ENCODE results near the gene KCNA2.

KCNA2 gene

DNA sequence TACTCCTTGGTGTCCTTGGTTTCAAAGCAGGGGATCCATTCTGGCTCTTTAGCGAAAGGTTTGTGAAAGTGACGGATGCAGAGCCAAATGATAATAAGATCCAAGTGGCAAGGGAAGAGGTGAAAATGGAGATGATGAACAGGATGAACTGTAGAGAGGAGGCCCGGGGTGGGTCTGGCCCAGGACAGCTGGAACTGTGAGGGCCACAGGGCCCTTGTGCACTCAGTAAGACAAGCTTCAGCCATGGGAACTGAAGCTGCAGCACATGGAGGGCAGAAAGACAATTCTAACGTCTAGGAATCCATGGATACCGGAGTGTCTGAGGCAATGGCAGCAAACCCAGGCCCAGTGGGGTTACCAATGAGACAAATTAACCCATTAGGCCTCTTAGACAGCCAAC lies 4.8 kb downstream of the KCNA2 start:
- DNase-seq: no peak

GRCh38 chr1:110600716-110601115 lies 5.4 kb downstream of the KCNA2 start:
- DNase-seq: no peak

GRCh38 chr1:110597966-110598365 lies 8.2 kb downstream of the KCNA2 start:
- DNase-seq: no peak

DNA sequence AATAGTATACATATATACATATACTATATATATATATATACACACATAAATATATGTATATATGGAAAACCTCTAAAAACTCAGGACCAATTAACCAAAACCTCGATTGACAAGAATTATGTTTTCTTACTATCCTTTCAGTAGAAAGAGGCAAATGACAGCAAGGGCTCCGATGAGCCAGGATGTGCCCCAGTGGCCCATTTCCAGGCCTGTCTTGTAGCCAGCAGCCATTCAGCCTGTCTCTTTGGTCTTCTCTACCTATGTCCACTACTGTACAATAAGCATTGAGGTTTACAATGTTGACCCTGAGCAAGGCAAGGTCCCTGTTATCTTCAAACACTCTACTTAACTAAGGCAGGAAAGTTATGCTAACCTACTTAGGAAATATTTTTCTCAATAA lies 9.8 kb downstream of the KCNA2 start:
- no peak for DNase-seq

- no peak for DNase-seq
These were observed 10.8 kb downstream of the KCNA2 start for GRCh38 chr1:110595353-110595710.

- DNase-seq: no peak
These were observed 11.5 kb downstream of the KCNA2 start for GRCh38 chr1:110594456-110595352.

DNA sequence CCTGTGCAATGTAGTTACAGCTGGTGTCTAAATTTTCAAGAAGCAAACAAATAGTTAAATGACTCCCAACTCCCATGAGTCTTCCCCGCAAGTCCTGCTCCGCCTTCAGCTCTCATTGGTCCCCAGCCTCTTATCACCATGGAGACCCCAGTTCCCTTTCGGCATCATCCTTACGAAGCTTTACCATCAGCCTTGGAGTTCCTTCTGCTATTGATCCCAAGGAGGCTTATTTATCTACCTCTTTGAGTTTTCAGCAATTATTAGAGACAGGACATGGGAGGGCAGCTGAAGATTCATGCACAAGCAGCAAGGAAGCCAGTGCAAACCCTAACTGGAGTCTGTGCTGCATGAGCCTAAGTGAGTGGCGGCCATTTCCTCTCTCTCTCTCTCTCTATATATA lies 12.3 kb downstream of the KCNA2 start:
- DNase-seq: no peak

DNA sequence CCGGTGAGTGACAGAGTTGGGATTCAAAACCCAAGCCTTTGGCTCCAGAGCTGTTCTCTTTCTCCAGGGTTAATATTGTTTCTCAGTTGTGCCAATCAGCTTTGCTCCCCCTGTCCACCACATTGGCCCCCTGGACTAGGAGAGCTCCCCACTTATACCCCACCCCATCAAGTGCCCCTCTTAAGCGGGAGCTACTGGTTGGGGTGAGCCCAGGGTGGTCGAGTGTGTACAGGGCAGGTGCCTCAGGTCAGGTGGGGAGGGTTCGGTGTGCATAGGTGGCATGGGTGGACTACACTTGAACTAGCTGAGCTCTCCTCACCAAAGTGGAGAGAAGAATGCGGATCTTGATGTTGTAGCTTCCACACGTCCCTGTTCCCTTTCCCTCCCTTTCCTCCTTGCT lies 14.2 kb downstream of the KCNA2 start:
- no peak for DNase-seq

DNA sequence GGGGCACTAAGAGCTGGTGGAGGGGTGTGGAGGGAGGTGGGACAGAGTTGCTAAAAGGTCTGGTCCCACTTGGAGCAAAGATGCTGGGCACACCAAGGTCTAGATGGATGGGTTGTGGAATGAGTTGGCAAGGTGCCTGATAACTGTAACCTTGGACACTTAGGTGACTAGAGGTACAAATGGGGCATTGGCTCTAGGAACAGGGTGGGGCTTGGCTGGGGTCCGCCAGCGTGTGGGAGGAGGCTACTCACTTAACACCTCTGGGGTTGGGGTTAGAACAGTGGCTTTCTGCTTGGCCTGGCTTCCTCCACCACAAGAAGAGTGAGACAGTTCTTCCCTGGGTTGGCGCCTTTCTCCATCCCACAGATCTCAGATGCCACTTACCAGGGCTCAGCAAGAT lies 17.2 kb downstream of the KCNA2 start:
- DNase-seq: no peak

DNA sequence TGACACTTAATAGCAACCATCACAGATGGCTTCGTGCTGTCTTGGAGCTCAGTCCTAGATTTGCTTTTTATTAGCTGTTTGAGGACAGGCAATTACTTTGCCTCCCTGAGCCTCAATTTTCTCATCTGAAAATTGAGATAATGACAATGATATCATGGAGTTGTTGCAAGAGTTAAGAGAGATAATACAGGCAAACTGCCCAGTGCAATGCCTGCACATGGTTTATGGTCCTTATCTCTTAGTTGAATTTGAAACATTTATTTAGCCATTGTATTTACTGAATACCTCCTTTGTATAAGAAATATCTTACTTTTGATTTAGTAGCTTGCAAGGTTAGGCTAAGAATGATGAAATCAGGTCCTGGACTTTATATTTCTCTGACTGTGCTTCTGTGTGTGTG lies 17.7 kb downstream of the KCNA2 start:
- DNase-seq: no peak

DNA sequence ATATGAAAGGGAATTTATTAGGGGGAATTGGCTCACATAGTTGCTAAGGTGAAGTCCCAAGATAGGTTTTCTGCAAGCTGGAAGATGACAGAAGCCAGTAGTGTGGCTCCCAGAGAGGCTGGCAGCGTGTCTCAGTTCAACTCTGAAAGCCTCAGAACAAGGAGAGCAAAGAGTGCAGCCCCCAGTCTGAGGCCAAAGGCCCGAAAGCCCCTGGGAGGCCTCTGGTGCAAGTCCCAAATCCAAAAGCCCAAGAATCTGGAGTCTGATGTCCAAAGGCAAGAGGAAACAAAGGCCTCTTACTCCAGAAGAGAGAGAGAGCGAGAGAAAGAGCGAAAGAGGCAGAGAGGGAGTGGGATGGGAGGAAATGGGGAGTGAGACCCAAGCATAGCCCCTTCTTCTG lies 18.3 kb downstream of the KCNA2 start:
- DNase-seq: no peak

GRCh38 chr1:110585481-110585880 lies 20.7 kb downstream of the KCNA2 start:
- no peak for DNase-seq

DNA sequence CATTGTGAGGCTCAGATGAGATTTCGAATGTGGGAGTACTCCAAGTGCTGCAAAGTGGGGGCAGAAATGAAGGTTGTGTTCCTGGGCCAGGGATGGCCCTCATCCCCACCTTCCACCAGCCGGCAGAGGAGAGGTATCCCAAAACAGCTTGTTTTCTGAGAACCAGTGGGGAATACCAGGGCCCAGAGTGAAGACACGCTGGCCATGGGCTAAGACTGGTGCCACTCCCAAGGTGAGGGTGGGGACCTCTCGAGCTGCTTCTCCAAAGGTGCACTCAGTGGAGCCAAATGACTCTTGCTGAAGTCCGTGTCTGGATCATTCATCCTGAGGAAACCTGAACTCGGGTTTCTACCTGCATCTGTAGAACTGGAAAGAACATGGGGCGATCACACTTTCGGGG lies 22.1 kb downstream of the KCNA2 start:
- DNase-seq: no peak

GRCh38 chr1:110583505-110583904 lies 22.7 kb downstream of the KCNA2 start:
- no peak for DNase-seq

GRCh38 chr1:110582378-110582777 lies 23.8 kb downstream of the KCNA2 start:
- no peak for DNase-seq

DNA sequence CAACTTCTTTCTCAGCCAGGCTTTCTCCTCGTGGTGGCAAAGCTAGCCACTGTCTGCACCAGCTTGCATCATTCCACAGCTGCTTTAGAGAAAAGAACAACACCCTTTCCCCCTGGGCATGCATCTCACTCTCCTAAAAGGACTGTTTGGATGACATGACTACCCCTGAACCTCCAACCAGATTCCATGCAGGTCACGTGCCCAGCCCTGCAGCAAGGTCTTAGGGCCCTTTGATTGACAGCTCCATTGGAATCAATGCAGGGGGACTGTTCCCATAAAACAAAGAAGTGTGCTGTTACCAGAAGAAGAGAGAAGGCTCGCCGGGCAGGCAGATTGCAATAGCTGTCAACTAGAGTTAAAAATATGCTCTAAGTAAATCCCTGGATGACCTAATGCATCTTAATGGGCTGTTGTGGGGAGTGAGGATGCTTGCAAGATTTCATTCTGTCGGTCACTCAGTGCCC lies 24.4 kb downstream of the KCNA2 start:
- no peak for DNase-seq

DNA sequence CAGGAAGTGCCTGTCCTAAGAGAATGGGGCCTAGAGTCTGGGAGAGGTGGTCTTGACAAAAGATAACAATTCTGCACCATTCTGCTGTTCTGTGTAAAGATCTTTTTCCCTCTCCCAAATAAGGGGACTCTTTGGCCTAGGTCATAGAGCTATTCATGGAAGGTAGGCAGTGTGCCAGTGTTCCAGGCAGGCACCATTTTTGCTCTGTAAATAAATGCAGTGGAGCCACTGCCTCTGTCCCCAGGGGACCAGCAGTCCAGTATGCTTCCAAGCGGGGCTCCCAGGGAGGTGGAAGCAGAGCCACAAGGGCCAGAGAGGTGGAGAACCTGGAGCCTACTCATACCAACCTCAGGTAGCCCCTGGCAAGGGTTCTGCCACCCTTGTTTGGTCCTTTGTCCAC lies 25.9 kb downstream of the KCNA2 start:
- no peak for DNase-seq

DNA sequence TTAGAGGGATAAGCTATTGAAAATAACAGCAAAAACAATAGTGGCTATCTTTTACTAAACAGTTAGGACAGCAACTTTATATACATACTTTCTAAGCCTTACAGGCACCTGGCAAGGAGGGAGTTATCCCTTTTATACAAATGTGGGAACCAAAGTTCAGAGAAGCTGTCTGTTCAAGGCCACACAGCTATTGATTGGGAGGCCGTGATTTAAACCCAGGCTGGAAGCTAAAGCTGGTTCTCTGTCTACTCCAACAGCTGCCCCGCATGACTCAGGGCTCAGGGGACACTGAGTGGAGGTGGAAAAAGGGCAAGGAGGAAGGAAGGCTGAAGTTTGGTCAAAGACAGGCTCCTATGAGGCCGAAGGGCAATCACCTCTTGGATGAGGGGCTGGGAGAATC lies 26.7 kb downstream of the KCNA2 start:
- DNase-seq: no peak

DNA sequence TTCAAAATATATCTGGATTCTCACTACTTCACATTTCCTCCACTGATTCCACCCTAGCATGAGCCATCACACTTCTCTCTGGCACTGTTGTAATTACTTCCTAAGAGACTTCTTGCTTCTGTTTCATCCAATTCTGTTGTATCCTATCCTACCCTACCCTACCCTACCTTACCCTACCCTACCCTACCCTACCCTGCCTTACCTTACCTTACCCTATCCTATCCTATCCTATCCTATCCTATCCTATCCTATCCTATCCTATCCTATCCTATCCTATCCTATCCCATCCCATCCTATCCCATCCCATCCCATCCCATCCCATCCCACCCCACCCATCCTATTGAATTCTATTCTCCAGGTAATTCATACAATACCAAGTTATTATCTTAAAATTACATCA lies 29.7 kb downstream of the KCNA2 start:
- DNase-seq: no peak

- DNase-seq: no peak
These were observed 32.8 kb downstream of the KCNA2 start for GRCh38 chr1:110573314-110573713.

DNA sequence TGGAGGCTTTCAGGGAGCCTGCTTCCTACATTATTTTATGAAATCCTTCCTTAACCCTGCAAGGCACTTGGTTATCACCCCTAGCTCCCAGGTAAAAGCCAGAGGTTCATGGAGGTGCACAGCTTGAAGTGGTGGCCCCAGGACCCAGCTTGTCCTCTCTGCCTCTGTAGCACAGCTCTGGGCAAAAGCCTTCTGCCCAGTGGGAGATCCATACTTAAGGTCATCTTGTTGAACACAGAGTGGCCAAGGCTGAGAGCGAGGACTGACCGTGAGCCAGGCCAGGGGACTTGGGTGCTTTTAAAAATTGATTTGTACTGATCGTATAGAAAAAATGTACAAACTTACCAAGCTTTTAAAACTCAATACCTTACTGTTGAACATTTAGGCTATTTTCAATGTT lies 33.4 kb downstream of the KCNA2 start:
- no peak for DNase-seq

GRCh38 chr1:110570901-110571300 lies 35.3 kb downstream of the KCNA2 start:
- DNase-seq: no peak

DNA sequence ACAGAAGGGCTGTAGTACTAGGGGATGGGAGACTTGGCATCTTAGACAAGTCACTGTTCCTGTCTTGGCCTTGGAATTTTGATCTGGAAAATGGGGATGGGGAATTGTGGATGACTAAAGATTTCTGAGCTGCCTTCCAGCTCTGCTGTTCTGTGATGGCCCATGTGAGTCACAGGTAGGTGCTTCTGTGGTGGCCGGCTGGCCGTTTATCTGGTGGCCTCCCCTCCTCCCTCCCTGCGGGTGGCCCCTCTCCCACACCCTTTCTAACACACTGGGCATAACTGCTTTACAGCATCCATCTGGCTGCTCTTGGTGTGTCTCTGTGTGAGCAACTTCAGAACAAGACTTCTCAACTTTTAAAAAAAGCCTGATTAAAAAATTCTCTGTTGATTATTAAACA lies 35.9 kb downstream of the KCNA2 start:
- DNase-seq: no peak

DNA sequence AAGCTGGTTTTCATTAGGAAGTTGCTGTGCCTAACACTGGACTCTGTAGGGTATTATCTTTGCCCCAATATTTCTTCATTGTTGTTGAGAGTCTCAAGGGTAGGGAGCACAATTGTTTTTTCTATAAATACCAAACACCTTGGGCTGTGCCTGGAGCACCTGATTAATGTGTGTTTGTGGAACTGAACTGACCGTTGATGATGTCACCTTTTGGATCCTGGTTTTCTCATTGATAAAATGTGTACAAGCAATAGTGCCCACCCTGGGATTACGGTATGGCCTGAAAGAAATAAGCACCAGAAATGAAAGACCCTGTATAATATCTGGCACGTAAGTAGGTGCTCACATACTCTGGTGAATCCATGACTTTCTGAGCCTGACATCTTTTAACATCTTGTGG lies 39.3 kb downstream of the KCNA2 start:
- no peak for DNase-seq

- no peak for DNase-seq
These were observed 40.6 kb downstream of the KCNA2 start for GRCh38 chr1:110565565-110565964.
